ENCODE results near the gene FAM222A. TPM values are rescaled to one million over a fixed set of nuclear protein-coding genes. Genes with fewer than 3 reads are reported as not detected.

The FAM222A gene
- polyA plus RNA-seq, 4 donors = 7.0 to 9.3 (median 8.5) TPM

DNA sequence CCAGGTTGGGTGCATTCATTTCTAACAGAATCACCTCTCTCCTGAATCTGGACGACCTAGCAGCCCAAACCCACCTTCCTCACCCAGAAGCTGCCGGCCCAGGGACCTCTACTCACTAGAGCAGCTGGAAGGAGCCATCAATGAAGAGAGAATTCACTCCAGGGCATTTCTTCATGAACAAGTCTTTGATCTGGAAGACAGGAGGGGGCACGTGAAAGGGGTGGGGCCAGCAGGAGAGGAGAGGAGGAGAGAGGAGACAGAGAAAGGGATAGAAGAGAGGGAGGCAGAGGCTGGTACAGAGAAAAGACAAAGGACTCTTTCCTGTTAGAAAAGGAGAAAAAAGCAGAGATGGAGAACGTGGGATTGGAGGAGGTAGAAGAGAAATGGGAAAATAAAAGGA, 79.8 kb downstream of the FAM222A start:
- no peak for DNase-seq (ENCODE audit: low read depth in 4 of 4, low spot score in 3 of 4)

DNA sequence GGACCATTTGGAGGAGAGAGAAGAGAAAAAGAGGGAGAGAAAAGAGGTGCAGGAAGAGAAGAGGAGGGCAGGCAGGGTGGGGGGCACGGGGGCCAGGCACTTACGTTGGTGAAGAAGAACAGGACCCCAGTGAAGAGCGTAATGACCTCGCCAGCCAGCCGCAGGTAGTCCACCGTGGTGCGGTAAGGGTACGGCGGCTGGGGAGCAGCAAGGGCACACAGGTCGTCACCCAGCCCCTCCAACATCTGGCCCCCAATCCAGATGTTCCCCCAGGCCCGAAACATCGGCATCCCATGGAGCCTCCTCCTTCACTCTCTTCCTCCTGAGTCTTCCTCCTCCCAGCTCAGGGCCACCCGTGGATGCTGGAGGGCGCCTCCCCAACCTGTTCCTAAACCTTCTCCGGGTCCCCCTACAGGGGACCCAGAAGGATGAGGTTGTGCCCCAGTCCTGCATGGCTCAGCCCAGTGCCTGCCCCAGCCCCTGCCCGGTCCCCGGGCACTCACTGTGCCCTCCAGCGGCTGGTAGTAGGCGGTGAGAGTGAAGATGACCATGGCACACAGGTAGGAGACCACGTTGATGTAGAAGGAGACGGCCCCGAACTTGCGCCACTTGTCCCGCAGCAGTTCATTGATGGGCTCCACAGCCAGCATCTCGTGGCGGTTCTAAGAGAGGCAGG, 80.3 kb downstream of the FAM222A start:
- no peak for DNase-seq (ENCODE audit: low read depth in 4 of 4, low spot score in 3 of 4)

DNA sequence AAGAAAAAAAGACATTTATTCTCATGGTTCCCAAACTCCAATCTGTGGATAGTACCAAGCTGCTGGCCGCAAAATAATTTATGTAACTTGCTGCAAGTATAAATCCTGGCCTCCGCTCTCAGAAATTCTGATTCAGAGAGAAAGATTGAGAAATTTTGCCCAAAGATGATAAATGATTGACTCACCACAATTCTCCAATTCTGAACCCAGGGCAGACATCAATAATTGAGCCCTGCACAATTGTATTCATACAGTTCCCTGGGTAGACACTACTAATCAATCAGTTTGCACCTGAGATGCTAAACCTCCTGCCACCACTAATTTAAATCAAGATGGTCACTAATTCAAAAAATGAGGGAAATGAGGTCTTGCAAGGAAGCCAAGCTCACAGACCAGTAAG, 81.4 kb downstream of the FAM222A start:
- no peak for DNase-seq (ENCODE audit: low read depth in 4 of 4, low spot score in 3 of 4)

DNA sequence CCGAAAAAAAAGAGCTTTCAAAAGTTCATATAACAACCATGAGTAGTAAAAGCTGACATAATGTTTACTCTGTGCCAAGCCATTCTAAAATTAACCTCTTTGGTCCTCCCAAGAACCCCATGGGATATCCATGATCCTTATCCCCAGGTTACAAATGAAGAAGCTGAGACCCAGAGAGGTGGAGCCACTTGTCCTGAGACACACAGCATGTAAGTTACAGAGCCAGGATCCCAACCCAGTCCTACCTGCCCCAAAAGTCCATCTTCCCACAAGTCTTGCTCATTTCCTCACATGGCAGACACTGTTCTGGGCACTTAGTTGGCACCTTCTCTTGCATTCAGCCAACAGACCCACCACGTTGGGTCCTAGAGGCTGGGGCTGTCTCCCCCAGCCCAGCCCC, 82.4 kb downstream of the FAM222A start:
- DNase-seq (ENCODE audit: low read depth in 4 of 4, low spot score in 3 of 4) = no peak

DNA sequence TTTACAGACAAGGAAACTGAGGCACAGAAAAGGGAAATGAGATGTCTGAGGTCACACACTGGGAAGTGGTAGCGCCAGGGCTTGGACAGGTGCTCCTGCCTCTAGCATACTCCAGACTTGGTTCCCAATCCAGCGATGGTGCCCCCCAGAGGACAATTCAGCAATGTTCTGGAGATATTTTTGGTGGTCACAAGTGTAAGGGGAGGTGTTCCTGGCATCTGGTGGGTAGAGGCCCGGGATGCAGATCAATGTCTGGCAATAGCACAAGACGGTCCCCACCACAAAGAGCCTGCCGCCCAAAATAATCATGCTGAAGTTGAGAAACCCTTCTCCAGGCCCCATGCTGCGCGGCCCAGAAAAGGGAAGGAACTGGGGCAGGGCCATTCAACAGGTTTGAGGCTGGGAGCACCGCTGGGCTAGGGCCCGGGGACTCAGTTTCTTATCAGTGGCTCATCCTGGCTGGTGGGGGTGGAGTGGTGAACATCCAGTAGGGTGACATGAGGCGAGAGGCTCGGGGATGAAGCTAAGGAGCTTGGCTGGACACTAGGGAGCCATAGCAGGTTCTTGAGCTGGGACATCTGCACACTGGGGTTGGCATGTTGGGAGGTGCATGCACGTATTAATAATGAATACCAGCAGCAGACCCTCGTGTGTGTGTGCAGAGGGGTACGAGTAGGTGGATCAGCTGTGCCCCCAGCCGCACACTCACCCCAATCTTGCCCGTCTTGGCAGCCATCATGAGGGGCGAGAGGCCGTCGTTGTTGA, 84.5 kb downstream of the FAM222A start:
- no peak for DNase-seq (ENCODE audit: low read depth in 4 of 4, low spot score in 3 of 4)

DNA sequence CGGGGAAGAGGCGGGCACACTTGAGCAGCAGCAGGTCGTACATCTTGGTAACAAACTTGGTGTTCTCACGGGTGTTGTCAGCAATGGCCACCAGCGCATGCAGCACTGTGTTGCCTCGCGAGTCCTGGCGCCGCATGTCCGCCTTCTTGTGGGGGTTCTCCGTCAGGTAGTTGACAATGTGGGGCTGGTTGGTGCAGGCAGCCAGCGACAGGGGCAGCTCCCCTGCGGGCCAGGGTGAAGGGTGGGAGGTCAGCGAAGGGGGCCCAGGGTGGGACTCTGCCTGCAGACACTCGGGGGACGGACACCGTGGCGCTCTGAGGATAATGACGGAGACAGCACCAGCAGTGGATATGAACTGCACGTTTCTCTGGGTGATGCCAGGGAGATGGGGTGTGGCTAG, 85.1 kb downstream of the FAM222A start:
- no peak for DNase-seq (ENCODE audit: low read depth in 4 of 4, low spot score in 3 of 4)

DNA sequence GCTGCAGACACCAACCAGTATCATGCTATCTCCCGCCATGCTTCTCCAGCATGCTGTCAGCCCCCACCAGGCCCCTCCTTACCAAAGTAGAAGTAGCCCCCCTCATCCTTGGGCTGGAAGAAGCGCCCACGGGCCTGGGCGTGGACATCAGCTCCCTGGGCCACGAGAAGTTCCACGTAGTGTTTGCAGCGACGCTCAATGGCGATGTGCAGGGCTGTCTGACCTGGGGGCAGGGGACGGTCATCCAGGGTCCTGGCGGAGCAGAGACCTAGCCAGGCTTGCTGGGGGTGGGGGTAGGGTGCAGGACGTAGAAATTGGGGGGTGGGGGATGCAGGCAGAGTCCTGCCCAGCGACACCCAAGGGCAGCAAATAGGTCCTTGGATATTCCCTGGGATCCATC, 86.9 kb downstream of the FAM222A start:
- no peak for DNase-seq (ENCODE audit: low read depth in 4 of 4, low spot score in 3 of 4)

DNA sequence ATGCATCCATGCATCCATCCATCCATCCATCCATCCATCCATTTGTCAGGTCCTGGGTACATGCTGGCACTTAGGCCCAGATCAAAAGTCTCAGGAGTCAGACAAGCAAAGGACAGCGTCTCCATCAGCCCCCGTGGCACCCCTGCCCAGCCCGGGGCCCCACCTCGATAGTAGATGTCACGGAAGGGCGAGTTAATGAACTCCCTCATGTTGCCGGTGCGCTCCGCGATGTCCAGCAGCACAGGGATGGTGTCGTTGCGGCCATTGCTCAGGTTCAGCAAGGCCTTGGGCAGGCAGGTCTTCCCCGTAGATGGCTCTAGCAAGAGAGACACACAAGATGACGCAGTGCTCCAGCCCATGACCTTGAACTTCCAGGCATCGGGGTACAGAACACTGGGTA, 89.2 kb downstream of the FAM222A start:
- no peak for DNase-seq (ENCODE audit: low read depth in 4 of 4, low spot score in 3 of 4)

DNA sequence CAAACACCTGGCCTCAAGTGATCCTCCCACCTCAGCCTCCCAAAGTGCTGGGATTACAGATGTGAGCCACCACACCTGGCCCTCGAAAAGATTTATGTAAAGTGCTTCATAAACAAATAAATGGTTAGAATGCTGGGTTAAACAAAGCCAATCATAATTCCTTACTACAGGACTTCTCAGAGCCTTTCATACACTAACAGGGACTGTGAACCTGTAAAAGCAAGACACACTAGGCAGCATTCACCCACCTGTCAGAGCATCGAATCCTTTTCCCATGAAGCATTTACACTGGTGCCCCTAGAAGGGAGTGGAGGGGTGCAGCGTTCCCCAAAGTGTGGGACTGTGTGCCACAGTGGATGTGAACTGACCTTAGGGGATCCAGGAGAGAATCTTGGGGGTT, 90.1 kb downstream of the FAM222A start:
- DNase-seq (ENCODE audit: low read depth in 4 of 4, low spot score in 3 of 4) = no peak

DNA sequence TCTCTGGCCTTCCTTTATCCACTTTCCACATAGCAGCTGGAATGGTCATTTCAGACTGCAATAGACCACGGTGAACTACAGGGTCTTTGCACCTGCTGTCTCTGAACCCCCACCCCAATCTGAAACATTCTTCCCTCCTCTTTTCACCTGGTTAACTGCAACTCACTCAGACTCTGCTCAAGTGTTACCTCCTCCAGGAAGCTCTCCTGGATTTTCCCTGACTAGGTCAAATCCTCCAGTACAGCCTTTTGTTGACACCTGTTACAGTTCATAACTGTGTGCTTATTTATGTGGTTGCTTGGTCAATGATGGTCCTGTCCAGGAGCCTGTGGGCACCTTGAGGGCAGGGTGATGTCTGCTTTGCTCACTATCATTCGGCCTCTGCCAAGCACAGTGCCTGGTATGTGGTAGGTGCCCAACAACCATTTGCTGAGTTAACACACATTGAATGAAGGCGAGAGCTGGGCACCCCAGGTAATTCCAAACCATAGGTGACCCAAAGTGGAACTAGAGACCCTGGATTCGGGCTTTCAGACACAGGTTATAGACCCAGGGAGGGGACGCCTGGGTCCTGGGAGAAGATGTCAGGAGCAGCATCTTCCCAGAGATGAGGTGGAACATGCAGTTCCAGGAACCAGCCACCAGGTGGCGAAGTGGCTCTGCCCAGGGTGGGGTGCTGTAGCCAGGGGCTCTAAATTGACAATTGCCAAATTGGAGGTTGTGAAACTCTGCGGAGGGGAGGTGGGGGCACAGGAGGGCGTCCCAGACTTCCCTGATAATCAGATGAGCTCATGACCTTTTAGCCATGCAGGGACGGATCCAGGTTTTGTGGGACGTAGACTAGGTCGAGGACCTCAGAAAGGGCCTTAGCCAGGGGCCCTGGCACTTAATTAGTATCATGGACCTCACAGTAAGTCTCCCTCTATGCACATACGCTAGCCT, 91.5 kb downstream of the FAM222A start:
- DNase-seq (ENCODE audit: low read depth in 4 of 4, low spot score in 3 of 4) = peak; percentile 3 to 43 (median 12)

DNA sequence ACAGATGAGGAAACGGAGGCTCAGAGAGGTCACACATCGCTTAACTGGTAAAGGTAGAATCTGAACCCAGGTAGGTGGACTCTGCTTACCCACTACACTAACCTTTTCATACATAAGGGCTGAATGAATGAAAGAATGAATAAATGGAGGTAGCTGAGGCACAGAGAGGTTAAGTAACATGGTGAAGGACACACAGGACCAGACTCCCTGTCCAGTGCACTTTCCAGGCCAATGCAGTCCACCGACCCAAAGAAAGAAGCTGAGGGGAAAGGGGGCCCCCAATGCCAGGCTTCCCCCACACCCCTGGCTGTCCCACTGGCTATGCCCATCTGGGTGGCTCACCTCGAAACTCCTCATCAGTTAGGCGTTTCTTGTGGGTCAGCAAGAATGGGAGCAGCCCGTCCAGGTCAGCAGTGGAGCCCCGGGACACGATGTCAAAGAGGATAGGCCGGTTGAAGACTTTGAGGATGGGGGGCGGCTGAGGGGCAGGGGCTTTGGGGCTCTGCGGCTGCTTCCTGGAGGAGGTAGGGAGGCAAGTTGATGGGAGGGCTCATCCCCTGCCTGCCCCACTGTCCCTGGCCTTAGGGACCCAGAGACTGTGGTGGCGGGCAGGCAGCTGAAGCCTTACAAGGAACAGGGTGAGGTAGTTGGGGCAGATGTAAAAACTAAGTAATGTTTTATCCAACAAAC, 94.5 kb downstream of the FAM222A start:
- no peak for DNase-seq (ENCODE audit: low read depth in 4 of 4, low spot score in 3 of 4)

DNA sequence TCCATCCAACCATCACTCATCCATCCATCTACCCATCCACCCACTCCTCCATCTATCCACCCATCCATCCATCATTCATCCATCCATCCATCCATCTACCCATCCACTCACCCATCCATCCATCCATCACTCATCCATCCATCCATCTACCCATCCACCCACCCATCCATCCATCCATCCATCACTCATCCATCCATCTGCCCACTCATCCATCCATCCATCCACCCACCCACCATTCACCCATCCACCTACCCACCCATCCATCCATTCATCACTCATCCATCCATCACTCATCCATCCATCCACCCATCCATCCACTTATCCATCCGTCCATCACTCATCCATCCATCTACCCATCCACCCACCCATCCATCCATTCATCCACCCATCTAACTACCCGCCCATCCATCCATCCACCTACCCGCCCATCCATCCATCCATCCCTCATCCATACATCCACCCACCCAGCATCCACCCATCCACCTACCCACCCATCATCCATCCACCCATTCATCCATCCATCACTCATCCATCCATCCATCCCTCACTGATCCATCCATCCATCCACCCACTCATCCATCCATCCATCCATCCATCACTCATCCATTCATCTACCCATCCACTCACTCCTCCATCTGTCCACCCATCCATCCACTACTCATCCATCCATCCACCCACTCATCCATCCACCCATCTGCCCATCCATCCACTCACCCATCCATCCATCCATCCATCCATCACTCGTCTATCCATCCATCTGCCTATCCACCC, 95.4 kb downstream of the FAM222A start:
- no peak for DNase-seq (ENCODE audit: low read depth in 4 of 4, low spot score in 3 of 4)

DNA sequence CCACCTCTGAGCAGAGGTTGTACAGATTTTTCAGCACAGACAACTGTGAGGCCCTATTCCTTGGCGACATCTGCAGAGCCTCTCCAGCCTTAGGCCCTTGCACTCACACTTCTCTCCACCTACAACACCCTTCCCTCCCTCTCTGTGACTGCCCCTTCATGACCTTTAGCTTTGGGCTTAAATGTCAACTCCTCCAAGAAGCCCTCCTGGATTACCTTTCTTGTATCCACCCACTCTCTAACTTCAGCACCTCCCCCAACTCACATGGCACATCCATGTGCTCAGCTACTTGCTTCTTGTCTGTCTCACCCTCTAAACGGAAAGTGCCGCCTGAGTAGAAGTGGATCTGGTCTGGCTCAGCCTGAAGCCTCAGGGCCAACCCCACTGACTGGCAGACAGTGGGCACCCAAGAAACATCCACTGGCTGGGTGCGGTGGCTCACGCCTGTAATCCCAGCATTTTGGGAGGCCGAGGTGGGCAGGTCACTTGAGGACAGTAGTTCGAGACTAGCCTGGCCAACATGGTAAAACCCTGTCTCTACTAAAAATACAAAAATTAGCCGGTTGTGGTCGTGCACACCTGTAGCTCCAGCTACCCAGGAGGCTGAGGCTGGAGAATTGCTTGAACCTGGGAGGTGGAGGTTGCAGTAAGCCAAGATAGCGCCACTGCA, 97.5 kb downstream of the FAM222A start:
- DNase-seq (ENCODE audit: low read depth in 4 of 4, low spot score in 3 of 4) = no peak

DNA sequence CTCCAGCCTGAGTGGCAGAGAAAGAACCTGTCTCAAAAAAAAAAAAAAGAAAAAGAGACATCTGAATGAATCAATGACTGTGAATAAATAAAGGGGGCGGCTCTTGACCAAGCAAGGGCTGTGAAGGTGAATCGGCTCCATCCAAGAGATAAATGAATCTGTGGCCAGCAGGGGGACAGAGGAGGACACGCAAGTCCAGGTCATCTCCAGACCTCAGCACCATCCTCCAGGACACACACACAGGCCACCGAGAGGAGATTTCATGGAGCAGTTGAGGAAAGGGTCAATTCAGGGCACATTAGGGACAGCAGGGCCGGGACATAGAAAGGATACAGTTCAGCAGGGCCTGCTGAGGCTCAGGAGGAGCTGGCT, 98.0 kb downstream of the FAM222A start:
- no peak for DNase-seq (ENCODE audit: low read depth in 4 of 4, low spot score in 3 of 4)

DNA sequence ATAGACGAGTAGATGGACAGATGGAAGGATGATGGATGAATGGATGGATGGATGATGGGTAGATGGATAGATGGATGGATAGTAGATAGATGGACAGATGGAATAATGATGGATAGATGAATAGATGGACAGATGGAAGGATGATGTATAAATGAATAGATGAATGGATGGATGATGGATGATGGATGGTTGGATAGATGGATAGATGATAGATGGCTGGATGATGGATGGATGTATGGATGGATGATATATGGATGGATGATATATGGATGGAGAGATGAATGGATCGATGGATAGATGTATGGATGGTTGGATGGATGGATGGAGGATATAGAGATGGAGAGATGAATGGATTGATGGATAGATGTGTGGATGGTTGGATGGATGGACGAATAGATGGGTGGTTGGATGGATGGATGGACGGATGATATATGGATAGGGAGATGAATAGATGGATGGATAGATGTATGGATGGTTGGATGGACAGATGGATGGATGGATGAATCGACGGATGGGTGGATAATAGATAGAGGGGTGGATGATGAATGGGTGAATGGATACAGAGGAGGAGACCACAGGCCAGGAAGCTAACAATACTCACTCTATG, 100.3 kb downstream of the FAM222A start:
- no peak for DNase-seq (ENCODE audit: low read depth in 4 of 4, low spot score in 3 of 4)

DNA sequence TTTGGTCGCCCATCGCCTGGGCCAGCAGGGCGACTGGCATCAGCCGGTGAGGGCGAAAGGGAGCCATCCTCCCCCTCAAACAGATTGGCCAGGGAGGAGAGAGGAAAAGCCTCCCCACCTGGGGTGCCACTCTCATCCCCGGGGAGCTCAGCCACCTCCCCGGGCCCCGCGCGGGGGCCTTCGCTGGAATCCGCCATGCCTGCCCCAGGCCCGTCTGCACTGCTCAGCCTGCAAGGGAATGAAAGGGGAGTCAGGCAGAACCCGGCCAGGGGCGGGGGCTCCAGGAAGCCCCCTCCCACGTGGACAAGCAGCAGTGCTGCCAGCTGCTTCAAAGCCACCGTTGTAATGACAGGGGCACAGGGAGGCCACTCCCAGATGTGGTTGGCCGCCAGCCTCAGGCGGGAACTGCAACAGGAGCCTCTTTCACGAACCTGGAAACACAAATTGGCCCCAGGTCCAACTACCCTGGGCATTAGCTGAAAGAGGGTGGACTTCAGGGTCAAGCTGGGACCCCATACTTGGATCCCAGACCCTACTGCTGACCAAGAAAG, 101.0 kb downstream of the FAM222A start:
- no peak for DNase-seq (ENCODE audit: low read depth in 4 of 4, low spot score in 3 of 4)

DNA sequence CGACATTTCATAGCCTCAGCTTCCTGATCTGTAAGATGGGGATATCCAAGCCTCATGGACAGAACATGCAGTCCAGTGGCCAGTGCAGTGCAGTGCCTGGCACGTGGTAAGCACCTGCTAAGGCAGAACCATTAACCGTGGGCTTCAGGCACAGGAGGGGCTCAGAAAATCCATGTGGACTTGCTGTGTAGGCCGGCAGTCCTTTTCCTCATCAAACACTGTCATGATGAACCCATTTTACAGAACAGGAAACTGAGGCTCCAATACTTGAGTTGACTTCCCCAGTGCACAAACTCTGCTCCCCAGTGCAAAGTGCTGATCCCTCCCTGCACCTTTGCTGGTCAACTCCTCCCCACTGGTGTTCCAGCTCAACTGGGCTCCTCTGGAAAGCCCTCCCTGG, 101.6 kb downstream of the FAM222A start:
- no peak for DNase-seq (ENCODE audit: low read depth in 4 of 4, low spot score in 3 of 4)

DNA sequence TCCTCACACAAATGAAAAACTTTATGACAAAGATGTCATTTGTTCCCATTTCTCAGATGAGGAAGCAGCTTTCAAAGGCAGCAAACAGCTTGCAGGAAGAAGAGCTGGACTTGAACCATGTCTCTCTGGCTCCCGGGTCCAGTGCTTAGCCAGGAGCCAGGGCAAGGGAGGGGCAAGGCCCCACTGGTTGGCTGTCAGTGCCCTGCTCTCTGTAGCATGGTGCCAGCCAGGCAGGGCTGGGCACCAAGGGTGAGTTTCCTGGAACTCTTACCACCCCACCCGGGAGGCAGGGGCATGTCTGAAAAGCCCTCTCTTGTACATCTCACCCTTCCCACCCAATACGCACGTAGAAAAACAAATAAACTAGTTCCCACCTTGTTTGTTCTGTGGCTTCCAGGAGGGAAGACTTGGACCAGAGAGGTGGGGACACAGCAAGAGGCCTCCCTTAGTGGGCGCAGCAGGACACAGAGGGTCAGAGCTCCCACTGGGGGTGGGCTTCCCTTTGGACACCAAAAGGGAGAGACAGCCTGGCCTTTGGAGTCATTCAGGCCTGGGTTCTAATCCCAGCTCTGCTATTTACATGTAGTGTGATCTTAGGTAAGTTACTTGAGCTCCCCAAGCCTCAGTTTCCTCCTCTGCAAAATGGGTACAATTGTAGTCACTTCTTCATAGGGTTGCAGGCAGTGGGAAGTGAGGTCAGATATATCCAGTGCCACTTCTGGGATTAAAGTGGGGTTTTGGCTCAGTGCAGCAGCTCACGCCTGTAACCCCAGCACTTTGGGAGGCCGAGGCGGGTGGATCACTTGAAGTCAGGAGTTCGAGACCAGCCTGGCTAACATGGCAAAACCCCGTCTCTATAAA, 102.4 kb downstream of the FAM222A start:
- no peak for DNase-seq (ENCODE audit: low read depth in 4 of 4, low spot score in 3 of 4)
